GM18520 (cell line): ENCODE data around the gene PUM2.

ENCODE experiments used
- ATAC-seq: cut with Tn5 transposase; IDR thresholded peaks from one replicate; pipeline ENCODE4 v1.9.1; 2021; ENCODE audit not compliant: unreplicated experiment

PUM2 gene

GRCh38 chr2:20203521-20204225, 147.0 kb downstream of the PUM2 start:
- ATAC-seq = no peak

- no peak for ATAC-seq
These were observed 147.6 kb downstream of the PUM2 start for GRCh38 chr2:20203072-20203471.

- no peak for ATAC-seq
These were observed 149.0 kb downstream of the PUM2 start for GRCh38 chr2:20201671-20202070.

GRCh38 chr2:20200697-20201555, 149.7 kb downstream of the PUM2 start:
- no peak for ATAC-seq

GRCh38 chr2:20199633-20200270, 150.9 kb downstream of the PUM2 start:
- ATAC-seq = no peak

- no peak for ATAC-seq
These were observed 151.6 kb downstream of the PUM2 start for GRCh38 chr2:20198796-20199632.
